Neural crest cell (in vitro differentiated cells): ENCODE measurements around the gene CORO7. TPM values are rescaled to one million over a fixed set of nuclear protein-coding genes. Genes with fewer than 3 reads are reported as not detected.
A peak's percentile ranks its signal among the peaks of the same experiment; 100 is the strongest.

Experiments used
- DNase-seq: peaks from one replicate; pipeline ENCODE4 v3.0.0; 2021; ENCODE audit warnings: low read depth, mixed read lengths, low spot score
- H3K27ac Mint-ChIP-seq: one replicate; pipeline ENCODE4 v1.8.0; 2021; ENCODE audit warnings: mild to moderate bottlenecking, mixed read lengths; ENCODE audit not compliant: unreplicated experiment
- H3K27me3 Mint-ChIP-seq: 2 replicates; pipeline ENCODE4 v1.8.0; 2021; ENCODE audit warnings: low read depth, mild to moderate bottlenecking, mixed read lengths
- H3K36me3 Mint-ChIP-seq: 2 replicates; pipeline ENCODE4 v1.8.0; 2021; ENCODE audit warnings: low read depth, mild to moderate bottlenecking, mixed read lengths
- H3K4me1 Mint-ChIP-seq: 2 replicates; pipeline ENCODE4 v1.8.0; 2021; ENCODE audit warnings: mixed read lengths
- H3K4me3 Mint-ChIP-seq: one replicate; pipeline ENCODE4 v1.8.0; 2021; ENCODE audit warnings: mild to moderate bottlenecking, mixed read lengths
- H3K9me3 Mint-ChIP-seq: 2 replicates; pipeline ENCODE4 v1.8.0; 2021; ENCODE audit warnings: mixed read lengths
- CTCF ChIP-seq: fragments of 200-600 bp; sonication (generic); conservative IDR thresholded peaks from 2 replicates; pipeline ENCODE4 v1.5.0; 2021; ENCODE audit warnings: antibody characterized with exemption, mild to moderate bottlenecking
- total RNA-seq: library from RNA; stranded (reverse); gene quantifications from 2 replicates; pipeline ENCODE4 v1.2.1, GENCODE V29; 2021

Gene CORO7
- total RNA-seq, 1 donor from 2014 or later: 43.2 TPM

DNA sequence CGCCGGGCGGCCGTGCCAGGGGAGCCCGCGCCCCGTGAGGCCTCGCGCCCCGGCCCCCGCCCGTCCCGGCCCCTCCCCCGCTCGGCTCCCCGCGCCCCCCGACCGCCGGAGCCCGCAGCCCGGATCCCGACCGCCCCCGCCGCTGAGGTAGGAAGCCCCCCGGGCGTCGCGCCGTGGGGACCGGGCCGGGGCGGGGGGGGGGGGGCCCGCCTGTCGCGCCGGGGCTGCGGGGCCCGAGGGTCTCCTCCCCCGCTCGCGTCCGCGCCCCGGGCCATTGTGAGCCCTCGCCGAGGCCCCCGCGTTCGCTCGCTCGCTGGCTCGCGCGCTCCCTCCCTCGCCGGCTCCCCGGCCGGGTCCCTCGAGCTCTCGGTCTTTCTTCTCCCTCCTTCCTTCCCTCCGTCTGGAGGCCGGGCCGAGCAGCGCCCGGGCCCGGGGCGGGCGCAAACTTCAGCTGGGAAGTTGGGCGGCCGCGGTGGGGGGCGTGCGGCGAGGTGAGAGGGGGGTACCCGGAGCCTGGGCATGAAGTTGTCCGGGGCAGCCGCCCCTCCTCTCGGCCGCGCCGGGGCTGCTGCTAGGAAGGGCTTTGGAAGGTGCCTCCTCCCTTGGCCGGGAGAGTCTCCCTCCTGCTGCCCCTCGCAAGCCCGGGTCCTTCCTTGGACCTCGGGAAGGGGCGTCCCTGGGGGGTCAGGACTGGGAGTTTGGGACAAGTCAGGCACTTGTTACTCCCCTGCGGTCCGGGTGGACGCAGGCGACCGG, 100.1 kb downstream of the CORO7 start:
- H3K27ac Mint-ChIP-seq: no peak overlapping the region
- H3K4me3 Mint-ChIP-seq: peak overlapping the region; percentile 76
- H3K4me1 Mint-ChIP-seq: peaks cover 23% of the 10 kb centered on the region
- no peak for DNase-seq
- no peaks in the 10 kb centered on the region for H3K36me3 Mint-ChIP-seq
- no peak for TF ChIP-seq CTCF
- peaks cover 11% of the 10 kb centered on the region for H3K27me3 Mint-ChIP-seq
- H3K9me3 Mint-ChIP-seq: no peaks in the 10 kb centered on the region

DNA sequence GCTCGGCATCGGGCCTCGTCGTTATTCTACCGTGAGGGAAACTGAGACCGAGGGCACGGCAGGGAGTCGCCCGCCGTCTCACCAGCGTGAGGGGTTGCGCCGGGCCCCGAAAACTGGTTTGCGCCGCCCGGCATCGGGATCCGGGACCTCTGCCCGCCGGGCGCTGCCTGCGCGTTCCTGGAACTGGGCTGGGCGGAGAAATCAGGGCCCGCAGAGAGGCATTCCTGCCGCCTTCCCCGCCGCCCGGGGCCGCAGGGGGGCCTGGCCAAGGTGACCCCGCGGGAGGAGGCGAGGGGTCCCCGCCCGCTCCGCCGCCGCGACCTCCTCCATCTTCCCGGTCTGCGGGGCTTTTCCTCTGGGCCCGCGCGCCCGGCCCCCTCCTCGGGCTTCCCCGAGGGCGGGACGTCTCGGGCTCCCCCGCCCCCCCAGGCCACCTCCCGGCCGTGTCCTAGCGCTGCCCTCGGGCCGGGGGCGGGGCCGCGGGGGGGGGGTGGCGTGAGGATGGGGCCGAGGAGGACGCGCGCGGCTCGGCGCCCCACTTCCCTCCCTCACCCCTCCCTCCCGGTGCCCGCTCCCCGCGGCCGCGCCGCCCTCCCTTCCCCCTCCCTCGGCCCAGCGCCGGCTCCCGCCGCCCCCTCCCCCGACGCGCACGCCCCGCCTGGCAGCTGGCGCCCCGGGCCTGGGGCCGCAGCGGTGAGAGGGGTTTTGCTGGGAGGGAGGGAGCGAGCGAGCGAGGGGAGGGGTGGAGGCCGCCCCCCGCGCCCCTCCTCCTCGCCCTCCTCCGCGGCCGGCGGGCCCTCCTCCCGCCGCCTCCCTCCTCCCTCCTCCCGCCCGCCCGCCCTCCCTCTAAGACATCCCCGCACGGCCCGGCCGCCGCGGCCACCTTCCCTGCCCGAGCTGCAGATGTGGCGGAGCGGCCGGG, 100.9 kb downstream of the CORO7 start, which contains the start of gene GLIS2:
Gene GLIS2 (plus strand): TSS at position 882 of the 922 bp plus-strand sequence. CDS start 16,214 bp downstream, outside the sequence.
- no peak within 1 kb of the TSS for H3K27ac Mint-ChIP-seq

GRCh38 chr16:4314532-4315185, 101.7 kb downstream of the CORO7 start:
- Mint-ChIP-seq H3K27ac (no peak overlapping the region), H3K27me3 (peaks cover 11% of the 10 kb centered on the region), H3K4me3 (peak overlapping the region; percentile 92), H3K9me3 (no peaks in the 10 kb centered on the region), H3K4me1 (peaks cover 23% of the 10 kb centered on the region), H3K36me3 (no peaks in the 10 kb centered on the region)
- TF ChIP-seq CTCF: no peak
- no peak for DNase-seq

More for the DNA sequence above, 100.9 kb downstream of the CORO7 start, which contains the start of gene GLIS2:
- H3K4me1 Mint-ChIP-seq: peaks cover 23% of the 10 kb centered on the region
- no peaks in the 10 kb centered on the region for H3K36me3 Mint-ChIP-seq
- peaks cover 11% of the 10 kb centered on the region for H3K27me3 Mint-ChIP-seq
- H3K4me3 Mint-ChIP-seq: peak within 1 kb of the TSS; percentile 92
- DNase-seq: peak; percentile 66
- TF ChIP-seq CTCF: no peak
- no peaks in the 10 kb centered on the region for H3K9me3 Mint-ChIP-seq

GRCh38 chr16:4313563-4314531, 102.5 kb downstream of the CORO7 start:
- no peak overlapping the region for H3K27ac Mint-ChIP-seq
- H3K4me1 Mint-ChIP-seq: peaks cover 22% of the 10 kb centered on the region
- H3K9me3 Mint-ChIP-seq: no peaks in the 10 kb centered on the region
- peak overlapping the region; percentile 92 for H3K4me3 Mint-ChIP-seq
- peaks cover 11% of the 10 kb centered on the region for H3K27me3 Mint-ChIP-seq
- no peaks in the 10 kb centered on the region for H3K36me3 Mint-ChIP-seq
- DNase-seq: peak; percentile 60
- peak; percentile 72 for TF ChIP-seq CTCF
